HFFc6 (cell line): Measurements from ENCODE around the gene MYRFL. TPM values are rescaled to one million over a fixed set of nuclear protein-coding genes. Genes with fewer than 3 reads are reported as not detected.

Experiments
- DNase-seq: peaks from one replicate; pipeline ENCODE4 v3.0.0-alpha.2; 2018
- H3K27ac Mint-ChIP-seq: 2 replicates; pipeline ENCODE4 v1.8.0; 2020; ENCODE audit warnings: mild to moderate bottlenecking, mixed read lengths
- H3K27me3 Mint-ChIP-seq: 2 replicates; pipeline ENCODE4 v1.8.0; 2021; ENCODE audit warnings: mild to moderate bottlenecking, moderate library complexity, mixed read lengths; ENCODE audit not compliant: insufficient read depth
- H3K36me3 Mint-ChIP-seq: 2 replicates; pipeline ENCODE4 v1.8.0; 2021; ENCODE audit warnings: low read depth, mixed read lengths
- H3K4me1 Mint-ChIP-seq: 2 replicates; pipeline ENCODE4 v1.8.0; 2020; ENCODE audit warnings: low read depth, mixed read lengths
- H3K4me3 Mint-ChIP-seq: 2 replicates; pipeline ENCODE4 v1.8.0; 2020; ENCODE audit warnings: mild to moderate bottlenecking, moderate library complexity, mixed read lengths
- H3K9me3 Mint-ChIP-seq: 2 replicates; pipeline ENCODE4 v1.8.0; 2020; ENCODE audit warnings: mild to moderate bottlenecking, mixed read lengths
- total RNA-seq, 6 experiments: library from RNA; stranded (reverse); fragmentation: NEBNext Ultra II Directional; extraction: Animal tissue kit (Norgen Biotek cat#: 25700); gene quantifications; 2 replicates in 1 of 6; 3 replicates in 5 of 6; pipeline ENCODE4 v1.2.3, GENCODE V29; 2021
- TF ChIP-seq, protein P1 (sequence below): fragments of 200-600 bp; sonication (generic); IDR thresholded peaks from 2 replicates; pipeline ENCODE4 v1.5.0; 2021; ENCODE audit warnings: antibody characterized with exemption, mild to moderate bottlenecking

Gene MYRFL
- total RNA-seq, 6 experiments from 2014 or later = not detected

DNA sequence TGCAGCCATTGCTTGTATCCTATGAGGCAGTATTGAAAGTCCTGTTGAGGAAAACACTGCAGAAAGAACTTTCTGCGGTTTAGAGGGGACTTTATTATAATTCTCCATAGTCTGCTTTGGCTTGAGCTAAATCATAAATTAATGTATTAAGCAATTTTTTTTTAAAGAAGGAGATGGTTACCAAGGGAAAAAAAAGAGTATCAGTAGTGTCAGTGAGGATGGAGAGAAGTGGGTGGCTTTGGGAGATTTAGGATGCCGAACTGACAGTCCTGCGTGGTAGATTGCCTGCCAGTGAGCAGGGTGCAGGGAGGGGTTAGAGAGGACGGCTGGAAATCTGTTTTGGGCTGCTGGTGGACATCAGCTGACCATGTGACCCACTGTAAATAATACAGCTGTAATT, 96.8 kb downstream of the MYRFL start:
- Mint-ChIP-seq H3K4me1 (no peaks in the 10 kb centered on the region), H3K27ac (no peak overlapping the region), H3K27me3 (peaks cover 6% of the 10 kb centered on the region), H3K9me3 (no peaks in the 10 kb centered on the region), H3K4me3 (no peak overlapping the region), H3K36me3 (no peaks in the 10 kb centered on the region)
- no peak for DNase-seq
- TF ChIP-seq, protein P1, sequence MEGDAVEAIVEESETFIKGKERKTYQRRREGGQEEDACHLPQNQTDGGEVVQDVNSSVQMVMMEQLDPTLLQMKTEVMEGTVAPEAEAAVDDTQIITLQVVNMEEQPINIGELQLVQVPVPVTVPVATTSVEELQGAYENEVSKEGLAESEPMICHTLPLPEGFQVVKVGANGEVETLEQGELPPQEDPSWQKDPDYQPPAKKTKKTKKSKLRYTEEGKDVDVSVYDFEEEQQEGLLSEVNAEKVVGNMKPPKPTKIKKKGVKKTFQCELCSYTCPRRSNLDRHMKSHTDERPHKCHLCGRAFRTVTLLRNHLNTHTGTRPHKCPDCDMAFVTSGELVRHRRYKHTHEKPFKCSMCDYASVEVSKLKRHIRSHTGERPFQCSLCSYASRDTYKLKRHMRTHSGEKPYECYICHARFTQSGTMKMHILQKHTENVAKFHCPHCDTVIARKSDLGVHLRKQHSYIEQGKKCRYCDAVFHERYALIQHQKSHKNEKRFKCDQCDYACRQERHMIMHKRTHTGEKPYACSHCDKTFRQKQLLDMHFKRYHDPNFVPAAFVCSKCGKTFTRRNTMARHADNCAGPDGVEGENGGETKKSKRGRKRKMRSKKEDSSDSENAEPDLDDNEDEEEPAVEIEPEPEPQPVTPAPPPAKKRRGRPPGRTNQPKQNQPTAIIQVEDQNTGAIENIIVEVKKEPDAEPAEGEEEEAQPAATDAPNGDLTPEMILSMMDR = no peak

GRCh38 chr12:69922999-69923398, 98.0 kb downstream of the MYRFL start:
- no peak overlapping the region for H3K4me3 Mint-ChIP-seq
- TF ChIP-seq, protein P1 = no peak
- no peak for DNase-seq
- H3K36me3 Mint-ChIP-seq = no peaks in the 10 kb centered on the region
- H3K27me3 Mint-ChIP-seq = peaks cover 6% of the 10 kb centered on the region
- H3K27ac Mint-ChIP-seq = no peak overlapping the region
- H3K9me3 Mint-ChIP-seq = no peaks in the 10 kb centered on the region
- H3K4me1 Mint-ChIP-seq = no peaks in the 10 kb centered on the region

DNA sequence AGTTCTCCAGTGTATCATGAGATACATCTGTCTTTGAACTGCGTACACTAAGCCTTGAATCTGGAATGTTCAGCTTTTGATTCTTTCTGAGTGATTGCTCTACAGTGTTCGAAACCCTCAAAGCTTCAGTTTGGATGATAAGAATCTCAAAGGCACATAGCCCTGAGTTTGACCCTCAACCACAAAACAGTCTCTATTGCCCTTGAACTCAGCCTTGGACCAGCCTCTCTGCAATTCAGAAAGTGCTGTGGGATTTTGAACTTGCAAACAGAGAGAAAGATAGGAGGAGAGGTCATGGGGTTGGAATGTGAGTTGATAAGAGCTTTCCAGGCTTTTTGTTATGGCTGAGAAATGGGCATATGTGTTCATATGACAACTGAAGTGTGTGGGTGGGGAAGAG, 100.3 kb downstream of the MYRFL start:
- no peak overlapping the region for H3K4me3 Mint-ChIP-seq
- peaks cover 4% of the 10 kb centered on the region for H3K27me3 Mint-ChIP-seq
- H3K4me1 Mint-ChIP-seq = peaks cover 11% of the 10 kb centered on the region
- H3K9me3 Mint-ChIP-seq = no peaks in the 10 kb centered on the region
- no peak for DNase-seq
- H3K36me3 Mint-ChIP-seq = no peaks in the 10 kb centered on the region
- no peak overlapping the region for H3K27ac Mint-ChIP-seq
- TF ChIP-seq, protein P1 = no peak

GRCh38 chr12:69927164-69927563, 102.1 kb downstream of the MYRFL start:
- no peaks in the 10 kb centered on the region for H3K36me3 Mint-ChIP-seq
- no peaks in the 10 kb centered on the region for H3K9me3 Mint-ChIP-seq
- TF ChIP-seq, protein P1 = no peak
- no peak overlapping the region for H3K4me3 Mint-ChIP-seq
- H3K4me1 Mint-ChIP-seq = peaks cover 11% of the 10 kb centered on the region
- no peak overlapping the region for H3K27ac Mint-ChIP-seq
- H3K27me3 Mint-ChIP-seq = peaks cover 4% of the 10 kb centered on the region
- no peak for DNase-seq

- peaks cover 11% of the 10 kb centered on the region for H3K4me1 Mint-ChIP-seq
These were observed 104.1 kb downstream of the MYRFL start for GRCh38 chr12:69929125-69929524.

More at GRCh38 chr12:69929125-69929524, 104.1 kb downstream of the MYRFL start:
- Mint-ChIP-seq H3K36me3 (no peaks in the 10 kb centered on the region), H3K9me3 (no peaks in the 10 kb centered on the region), H3K27ac (no peak overlapping the region), H3K4me3 (no peak overlapping the region), H3K27me3 (peaks cover 5% of the 10 kb centered on the region)
- no peak for DNase-seq
- TF ChIP-seq, protein P1 = no peak
